ENCODE data around the gene FAN1.
"Not testable (repeated sequence)": the region's sequence is repeated elsewhere in the genome, so short reads cannot be mapped to it uniquely, and the experiment has no call there.

The FAN1 gene

DNA sequence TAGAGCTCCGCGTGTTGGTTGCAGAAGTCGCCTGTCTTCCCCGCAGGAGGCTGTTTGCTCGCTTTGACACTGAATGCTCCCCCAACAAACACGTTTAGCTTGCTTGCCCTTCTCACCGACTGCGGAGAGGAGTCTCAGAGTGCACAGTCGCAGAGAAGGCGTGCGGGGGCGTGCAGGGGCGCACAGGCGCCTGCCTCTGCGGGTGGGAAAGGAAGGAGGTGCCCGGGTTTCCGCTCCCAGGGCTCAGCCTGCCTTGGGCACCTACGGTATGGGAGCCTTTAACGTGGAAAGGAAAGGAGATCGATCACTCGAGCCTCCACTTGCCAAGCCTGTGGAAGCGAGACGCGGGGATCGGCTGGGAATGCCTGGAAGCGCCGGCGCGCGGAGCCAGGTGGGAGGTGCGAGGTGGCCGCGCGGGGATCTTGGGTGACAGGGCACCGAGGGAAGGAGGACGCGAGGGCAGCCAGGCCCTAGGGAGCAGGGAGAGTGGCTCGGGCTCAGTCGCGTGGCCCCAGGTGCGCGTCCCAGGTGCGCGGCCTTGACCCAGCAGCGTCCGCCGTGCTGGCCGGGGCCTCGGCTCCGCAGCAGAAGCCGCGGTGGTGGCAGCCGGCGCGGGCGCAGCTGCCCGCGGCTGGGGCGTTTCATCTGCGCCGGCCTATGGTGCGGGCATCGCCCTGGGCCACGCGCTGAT is at the start of gene FAN1:
Gene FAN1 (plus strand): TSS at position 419 of the 691 bp plus-strand sequence. CDS start 749 bp downstream, outside the sequence.
- in situ Hi-C loops (cut with MboI; ENCODE audit: low sequenced_read_pairs): no loop called here

GRCh38 chr15:30859091-30859874 is 44.4 kb upstream of the FAN1 start:
- in situ Hi-C loops (cut with MboI; ENCODE audit: low sequenced_read_pairs): no loop called here

GRCh38 chr15:30865257-30865656 is 38.5 kb upstream of the FAN1 start:
- in situ Hi-C loops (cut with MboI; ENCODE audit: low sequenced_read_pairs): no loop called here

- in situ Hi-C loops (cut with MboI; ENCODE audit: low sequenced_read_pairs): no loop called here
These were observed 33.0 kb upstream of the FAN1 start for GRCh38 chr15:30870681-30871080.

DNA sequence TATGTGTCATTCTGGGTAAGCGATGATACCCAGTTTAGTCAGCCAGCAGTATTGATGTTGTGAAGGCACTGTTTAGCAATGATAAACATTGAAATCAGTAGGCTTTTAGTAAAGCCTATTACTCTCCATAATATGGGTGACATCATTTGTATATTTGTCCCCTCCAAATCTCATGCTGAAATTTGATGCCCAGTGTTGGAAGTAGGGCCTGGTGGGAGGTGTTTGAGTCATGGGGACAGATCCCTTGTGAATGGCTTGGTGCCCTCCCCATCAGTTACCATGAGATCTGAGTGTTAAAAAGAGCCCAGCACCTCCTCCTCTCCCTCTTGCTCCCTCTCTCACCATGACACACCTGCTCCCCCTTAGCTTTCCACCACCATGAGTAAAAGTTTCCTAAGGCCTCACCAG is 31.4 kb upstream of the FAN1 start:
- in situ Hi-C loops (cut with MboI; ENCODE audit: low sequenced_read_pairs): no loop called here

GRCh38 chr15:30877070-30877469 is 26.6 kb upstream of the FAN1 start:
- in situ Hi-C loops (cut with MboI; ENCODE audit: low sequenced_read_pairs): no loop called here

- in situ Hi-C loops (cut with MboI; ENCODE audit: low sequenced_read_pairs): no loop called here
These were observed 25.2 kb upstream of the FAN1 start for GRCh38 chr15:30878515-30878914.

- in situ Hi-C loops (cut with MboI; ENCODE audit: low sequenced_read_pairs): no loop called here
These were observed 20.8 kb upstream of the FAN1 start for GRCh38 chr15:30882849-30883433.

DNA sequence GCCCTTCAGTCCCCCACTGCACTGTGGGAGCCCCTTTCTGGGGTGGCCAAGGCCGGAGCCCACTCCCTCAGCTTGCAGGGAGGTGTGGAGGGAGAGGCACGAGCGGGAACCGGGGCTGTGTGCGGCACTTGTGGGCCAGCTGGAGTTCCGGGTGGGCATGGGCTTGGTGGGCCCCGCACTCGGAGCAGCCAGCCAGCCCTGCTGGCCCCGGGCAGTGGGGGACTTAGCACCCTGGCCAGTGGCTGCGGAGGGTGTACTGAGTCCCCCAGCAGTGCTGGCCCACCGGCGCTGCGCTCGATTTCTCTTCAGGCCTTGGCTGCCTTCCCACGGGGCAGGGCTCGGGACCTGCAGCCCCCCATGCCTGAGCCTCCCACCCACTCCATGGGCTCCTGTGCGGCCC is 20.0 kb upstream of the FAN1 start:
- in situ Hi-C loops (cut with MboI; ENCODE audit: low sequenced_read_pairs): not testable (repeated sequence)

GRCh38 chr15:30885814-30886213 is 17.9 kb upstream of the FAN1 start:
- in situ Hi-C loops (cut with MboI; ENCODE audit: low sequenced_read_pairs): no loop called here

DNA sequence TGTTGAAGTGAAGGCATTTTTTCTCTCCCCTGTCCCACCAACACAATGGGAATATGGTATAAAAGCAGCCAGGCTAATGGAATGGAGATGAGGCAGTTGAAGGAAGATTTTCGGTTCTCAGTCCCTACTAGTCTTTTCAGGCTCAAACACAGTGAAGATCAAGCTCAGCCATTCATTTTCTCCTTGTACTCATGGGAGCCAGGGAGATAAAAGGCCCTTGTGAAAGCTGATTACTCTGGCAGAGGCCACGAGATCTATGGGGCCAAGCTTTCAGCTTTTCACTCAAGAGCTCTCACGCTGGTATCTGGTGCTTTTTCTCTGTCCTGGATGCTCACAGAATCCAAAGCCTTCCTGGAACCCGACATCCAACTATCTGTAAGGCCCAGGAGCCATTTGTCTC is 14.5 kb upstream of the FAN1 start:
- in situ Hi-C loops (cut with MboI; ENCODE audit: low sequenced_read_pairs): no loop called here

DNA sequence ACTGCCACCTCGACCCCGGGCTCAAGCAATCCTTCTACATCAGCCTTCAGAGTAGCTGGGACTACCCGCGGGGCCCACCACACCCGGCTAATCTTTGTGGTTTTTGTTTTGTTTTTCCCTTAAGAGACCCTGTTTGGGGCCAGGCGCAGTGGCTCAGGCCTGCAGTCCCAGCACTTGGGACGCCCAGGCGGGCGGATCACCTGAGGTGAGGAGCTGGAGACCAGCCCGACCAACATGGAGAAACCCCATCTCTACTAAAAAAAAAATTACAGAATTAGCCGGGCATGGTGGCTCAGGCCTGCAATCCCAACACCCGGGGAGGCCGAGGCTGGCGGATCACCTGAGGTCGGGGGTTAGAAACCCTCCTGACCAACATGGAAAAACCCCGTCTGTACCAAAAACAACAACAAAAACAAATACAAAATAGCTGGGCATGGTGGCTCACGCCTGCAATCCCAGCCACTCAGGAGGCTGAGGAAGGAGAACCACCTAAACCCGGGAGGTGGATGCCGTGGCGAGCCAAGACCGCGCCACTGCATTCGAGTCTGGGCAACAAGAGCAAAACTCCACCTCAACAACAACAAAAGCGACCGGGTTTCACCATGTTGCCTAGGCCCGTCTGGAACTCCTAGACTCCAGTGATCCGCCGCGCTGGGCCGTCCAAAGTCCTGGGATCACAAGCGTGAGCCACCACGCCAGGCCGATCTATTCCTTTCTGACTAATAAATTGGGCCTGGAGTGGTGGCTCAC is 8.1 kb upstream of the FAN1 start:
- in situ Hi-C loops (cut with MboI; ENCODE audit: low sequenced_read_pairs): no loop called here

- in situ Hi-C loops (cut with MboI; ENCODE audit: low sequenced_read_pairs): no loop called here
These were observed 7.5 kb upstream of the FAN1 start for GRCh38 chr15:30896211-30896606.

DNA sequence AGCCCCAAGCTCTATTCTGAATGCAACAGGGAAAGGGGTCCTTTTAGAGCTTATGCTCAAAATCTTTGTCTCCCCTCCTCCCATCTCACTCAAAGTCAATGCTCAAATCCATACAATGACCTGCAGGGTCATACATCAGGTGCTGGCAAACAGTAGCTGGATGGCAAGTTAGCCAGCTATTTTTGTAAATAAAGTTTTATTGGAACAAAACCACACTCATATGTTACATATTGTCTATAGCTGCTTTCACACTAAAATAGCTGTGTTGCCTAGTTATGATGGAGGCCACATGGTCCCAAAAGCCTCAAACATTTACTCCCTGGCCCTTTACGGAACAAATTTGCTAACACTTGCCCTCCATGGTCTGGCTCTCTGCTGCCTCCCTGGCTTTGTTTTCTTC is 1.8 kb upstream of the FAN1 start:
- in situ Hi-C loops (cut with MboI; ENCODE audit: low sequenced_read_pairs): no loop called here

DNA sequence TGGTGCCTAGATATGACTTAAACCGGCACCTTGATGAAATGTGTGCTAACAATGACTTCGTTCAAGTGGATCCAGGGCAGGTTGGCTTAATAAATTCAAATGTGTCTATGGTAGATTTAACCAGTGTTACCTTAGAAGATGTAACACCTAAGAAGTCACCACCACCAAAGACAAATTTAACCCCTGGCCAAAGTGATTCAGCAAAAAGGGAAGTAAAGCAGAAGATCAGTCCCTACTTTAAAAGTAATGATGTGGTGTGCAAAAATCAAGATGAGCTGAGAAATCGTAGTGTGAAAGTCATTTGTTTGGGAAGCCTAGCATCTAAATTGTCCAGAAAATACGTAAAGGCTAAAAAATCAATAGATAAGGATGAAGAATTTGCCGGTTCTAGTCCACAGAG is 1.1 kb downstream of the FAN1 start:
- in situ Hi-C loops (cut with MboI; ENCODE audit: low sequenced_read_pairs): no loop called here

DNA sequence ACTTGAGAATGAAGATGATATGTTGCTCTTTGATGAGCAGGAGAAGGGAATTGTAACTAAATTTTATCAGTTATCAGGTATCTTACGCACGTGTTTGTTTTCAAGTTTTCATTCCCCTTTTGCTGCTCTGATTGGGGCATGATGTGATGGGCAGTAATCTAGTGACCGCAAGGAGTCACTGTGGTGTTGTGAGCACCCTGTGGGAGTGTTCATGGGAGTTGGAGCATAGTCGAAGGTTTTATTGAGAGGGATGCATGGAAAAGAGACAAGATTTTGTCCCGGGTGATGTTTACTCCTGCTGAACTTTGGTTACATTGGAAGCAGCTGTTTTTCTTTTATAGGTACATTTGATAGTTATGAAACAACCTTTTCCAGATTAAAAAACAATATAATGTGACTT is 2.1 kb downstream of the FAN1 start:
- in situ Hi-C loops (cut with MboI; ENCODE audit: low sequenced_read_pairs): no loop called here

GRCh38 chr15:30906366-30906765 is 2.7 kb downstream of the FAN1 start:
- in situ Hi-C loops (cut with MboI; ENCODE audit: low sequenced_read_pairs): no loop called here

GRCh38 chr15:30913761-30914160 is 10.0 kb downstream of the FAN1 start:
- in situ Hi-C loops (cut with MboI; ENCODE audit: low sequenced_read_pairs): no loop called here

DNA sequence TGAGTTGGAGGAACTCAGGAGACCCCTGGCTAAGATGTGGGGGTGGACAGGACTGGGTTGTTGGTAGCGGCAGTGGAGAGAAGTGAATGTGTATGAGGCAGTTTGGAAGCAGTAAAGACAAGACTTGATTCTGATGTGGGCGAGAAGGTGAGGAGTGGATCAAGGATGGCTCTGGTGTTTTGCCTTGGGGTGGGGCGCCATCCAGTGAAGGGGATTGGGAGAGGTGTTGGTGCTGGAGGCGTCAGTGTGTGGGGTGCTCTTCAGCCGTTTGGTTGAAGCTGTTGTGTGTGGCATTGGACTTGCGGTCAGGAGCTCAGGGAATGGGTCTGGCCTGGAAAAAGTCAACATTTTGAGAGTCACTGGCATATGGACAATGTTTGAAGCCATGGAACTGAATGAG is 13.3 kb downstream of the FAN1 start:
- in situ Hi-C loops (cut with MboI; ENCODE audit: low sequenced_read_pairs): no loop called here

GRCh38 chr15:30917675-30918074 is 14.0 kb downstream of the FAN1 start:
- in situ Hi-C loops (cut with MboI; ENCODE audit: low sequenced_read_pairs): no loop called here

DNA sequence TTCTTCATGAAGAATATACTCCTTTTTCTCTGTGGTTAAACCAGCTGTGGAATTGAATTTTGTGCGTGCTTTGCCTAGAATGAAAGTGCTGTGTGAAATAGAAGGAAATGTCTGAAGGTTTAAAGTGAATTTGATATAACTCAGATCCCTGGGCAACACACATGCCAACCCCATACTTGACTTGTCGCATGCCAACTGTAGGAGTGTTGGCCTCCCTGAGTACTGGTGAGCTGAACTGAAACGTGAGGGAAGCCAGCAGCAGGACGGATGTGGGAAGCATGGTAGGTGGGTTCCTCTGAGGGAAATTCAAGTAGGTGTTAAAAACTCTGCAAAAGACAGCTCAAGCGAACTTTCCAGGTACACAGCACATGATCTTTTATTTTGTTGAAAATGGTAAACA is 14.7 kb downstream of the FAN1 start:
- in situ Hi-C loops (cut with MboI; ENCODE audit: low sequenced_read_pairs): no loop called here

Measured in hTERT RPE-1 (cell line).